ENCODE measurements around the gene PRRC2A. TPM values are rescaled to one million over a fixed set of nuclear protein-coding genes. Genes with fewer than 3 reads are reported as not detected.
A peak's percentile ranks its signal among the peaks of the same experiment; 100 is the strongest.

PRRC2A gene
- total RNA-seq, 1 experiment from 2014 or later: 509 TPM

DNA sequence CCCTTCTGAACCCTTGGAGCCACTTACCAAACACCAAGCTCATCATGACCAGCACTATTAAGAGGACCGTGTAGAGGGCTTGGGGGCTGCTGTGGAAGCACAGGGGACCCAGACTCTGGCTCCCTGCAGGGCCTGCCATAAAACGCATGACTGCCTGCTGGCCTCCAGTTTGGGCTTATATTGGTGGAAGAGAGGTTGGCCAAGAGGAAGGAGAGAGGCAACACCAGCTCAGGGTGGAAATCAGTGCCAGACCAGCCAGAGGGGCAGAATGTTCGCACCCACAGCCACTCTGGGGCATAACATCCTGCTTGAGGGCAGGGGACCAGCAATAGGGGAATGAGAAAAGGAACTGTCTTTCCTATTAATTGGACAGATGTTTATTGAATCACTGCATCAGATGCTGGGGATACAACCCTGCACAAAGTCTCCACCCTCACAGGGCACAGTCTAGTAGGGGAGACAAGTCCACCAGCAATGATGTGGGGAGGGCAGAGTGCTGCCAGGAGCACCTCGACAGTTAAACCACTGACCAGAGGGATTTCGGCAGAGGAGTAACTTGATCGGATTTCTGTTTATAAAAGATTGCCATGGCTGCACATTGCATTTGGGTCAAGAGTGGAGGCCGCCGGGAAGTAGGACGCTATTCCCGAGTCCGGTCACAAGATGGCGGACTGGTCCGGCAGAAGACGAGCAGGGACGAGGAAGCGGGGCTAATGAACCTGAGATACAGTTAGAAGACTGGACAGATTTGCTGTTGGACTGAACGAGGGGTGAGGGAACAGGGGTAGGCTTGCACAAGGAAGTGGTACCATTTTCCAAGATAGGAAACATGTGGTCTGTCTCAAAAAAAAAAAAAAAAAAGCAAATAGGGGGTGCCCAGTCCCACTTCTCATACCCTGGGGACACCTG lies 60.0 kb downstream of the PRRC2A start, which contains the start of gene LY6G5C:
Gene LY6G5C (minus strand): TSS at position 842 of the 909 bp plus-strand sequence. CDS start 694 bp downstream, at position 148.
- BruUV-seq (replicated peaks): no TSS peak
- intact Hi-C loops (cut with micrococcal nuclease; ENCODE audit: unreplicated experiment): loop anchor here (1.0 to 2.0 kb wide), 4 partner anchors 58 to 272 kb away; no protein-coding TSS in a partner anchor

DNA sequence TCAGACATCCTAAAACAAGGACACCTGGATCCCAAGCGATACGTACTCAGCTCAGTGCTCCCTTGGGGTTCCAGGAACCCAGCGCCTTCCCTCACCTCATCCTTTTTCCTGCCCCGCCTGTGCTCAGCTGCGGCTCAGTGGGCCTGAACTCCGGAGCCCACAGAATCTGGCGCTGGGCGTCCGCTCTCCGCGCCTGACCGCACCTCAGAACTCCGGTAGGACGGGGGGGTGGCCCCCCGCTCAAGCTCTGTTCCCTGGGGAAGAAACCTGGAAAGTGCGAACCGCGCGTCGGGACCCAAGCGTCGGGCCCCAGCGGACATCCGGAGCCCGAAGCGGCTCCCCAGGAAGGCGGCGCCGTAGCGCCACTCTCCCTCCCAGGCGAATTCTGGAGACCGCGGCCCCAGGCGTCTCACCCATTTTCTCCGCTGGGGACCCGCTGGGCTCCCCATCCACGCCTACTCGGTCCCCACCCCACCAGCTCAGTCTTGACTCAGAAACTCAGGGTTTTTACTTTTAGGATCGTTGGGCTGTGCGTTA lies 60.7 kb downstream of the PRRC2A start:
- Mint-ChIP-seq H3K4me1 (ENCODE audit: low read depth, unreplicated experiment) (peaks cover 28% of the 10 kb centered on the region), H3K4me3 (ENCODE audit: low read depth, unreplicated experiment) (peak overlapping the region; percentile 75), H3K27me3 (ENCODE audit: unreplicated experiment) (no peaks in the 10 kb centered on the region), H3K36me3 (ENCODE audit: insufficient read depth, unreplicated experiment) (peaks cover 35% of the 10 kb centered on the region), H3K9me3 (ENCODE audit: low read depth, unreplicated experiment) (no peaks in the 10 kb centered on the region), H3K27ac (ENCODE audit: unreplicated experiment) (peak overlapping the region; percentile 89)
- CTCF ChIA-PET: interaction anchor here (0.6 to 2.1 kb wide), 13 partner anchors 9 to 515 kb away, joined by 3 to 26 read pairs (median 6); partner anchors contain the start of genes DDAH2, LSM2, MSH5 and NEU1
- TF ChIP-seq, protein P1, sequence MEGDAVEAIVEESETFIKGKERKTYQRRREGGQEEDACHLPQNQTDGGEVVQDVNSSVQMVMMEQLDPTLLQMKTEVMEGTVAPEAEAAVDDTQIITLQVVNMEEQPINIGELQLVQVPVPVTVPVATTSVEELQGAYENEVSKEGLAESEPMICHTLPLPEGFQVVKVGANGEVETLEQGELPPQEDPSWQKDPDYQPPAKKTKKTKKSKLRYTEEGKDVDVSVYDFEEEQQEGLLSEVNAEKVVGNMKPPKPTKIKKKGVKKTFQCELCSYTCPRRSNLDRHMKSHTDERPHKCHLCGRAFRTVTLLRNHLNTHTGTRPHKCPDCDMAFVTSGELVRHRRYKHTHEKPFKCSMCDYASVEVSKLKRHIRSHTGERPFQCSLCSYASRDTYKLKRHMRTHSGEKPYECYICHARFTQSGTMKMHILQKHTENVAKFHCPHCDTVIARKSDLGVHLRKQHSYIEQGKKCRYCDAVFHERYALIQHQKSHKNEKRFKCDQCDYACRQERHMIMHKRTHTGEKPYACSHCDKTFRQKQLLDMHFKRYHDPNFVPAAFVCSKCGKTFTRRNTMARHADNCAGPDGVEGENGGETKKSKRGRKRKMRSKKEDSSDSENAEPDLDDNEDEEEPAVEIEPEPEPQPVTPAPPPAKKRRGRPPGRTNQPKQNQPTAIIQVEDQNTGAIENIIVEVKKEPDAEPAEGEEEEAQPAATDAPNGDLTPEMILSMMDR (IDR thresholded peaks at IDR 0.05; ENCODE audit: unreplicated experiment): no peak
- BruUV-seq (replicated peaks): TSS peak; percentile 71
- DNase-seq: peak; percentile 81
- intact Hi-C loops (cut with micrococcal nuclease; ENCODE audit: unreplicated experiment): loop anchor here (2.0 kb wide), 1 partner anchor 150 kb away; no protein-coding TSS in a partner anchor

More for the DNA sequence above, 60.0 kb downstream of the PRRC2A start, which contains the start of gene LY6G5C:
- TF ChIP-seq, protein P1 (IDR thresholded peaks at IDR 0.05; ENCODE audit: unreplicated experiment): peak; percentile 83
- Mint-ChIP-seq H3K27me3 (ENCODE audit: unreplicated experiment) (no peaks in the 10 kb centered on the region), H3K4me1 (ENCODE audit: low read depth, unreplicated experiment) (peaks cover 28% of the 10 kb centered on the region), H3K36me3 (ENCODE audit: insufficient read depth, unreplicated experiment) (peaks cover 37% of the 10 kb centered on the region), H3K4me3 (ENCODE audit: low read depth, unreplicated experiment) (peak within 1 kb of the TSS; percentile 75), H3K27ac (ENCODE audit: unreplicated experiment) (peak within 1 kb of the TSS; percentile 89), H3K9me3 (ENCODE audit: low read depth, unreplicated experiment) (no peaks in the 10 kb centered on the region)
- DNase-seq: peak; percentile 94
- CTCF ChIA-PET: interaction anchor here (0.6 to 2.1 kb wide), 13 partner anchors 10 to 516 kb away, joined by 3 to 26 read pairs (median 6); partner anchors contain the start of genes DDAH2, LSM2, MSH5 and NEU1

DNA sequence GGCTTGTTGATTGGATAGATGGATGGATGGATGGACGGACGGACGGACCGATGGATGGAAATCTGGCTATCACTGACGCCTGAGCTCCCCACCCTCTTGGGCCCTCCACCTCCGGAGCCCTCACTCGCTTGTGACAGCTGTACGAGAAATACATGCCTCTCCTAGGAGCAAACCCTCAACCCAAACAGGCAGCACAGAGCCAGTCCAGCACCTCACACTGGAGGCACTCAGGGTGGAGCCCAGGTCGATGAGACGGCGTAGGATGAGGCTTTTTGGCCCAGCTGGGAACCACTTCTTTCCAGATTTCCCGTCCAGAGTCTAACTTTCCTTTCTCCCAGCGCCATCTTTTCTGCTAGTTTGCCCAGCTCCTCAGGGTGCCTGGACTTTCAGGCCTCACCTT lies 63.1 kb downstream of the PRRC2A start:
- CTCF ChIA-PET: interaction anchor here (1.5 kb wide), 1 partner anchor 86 kb away, joined by 8 read pairs; no protein-coding TSS in a partner anchor
- intact Hi-C loops (cut with micrococcal nuclease; ENCODE audit: unreplicated experiment): no loop called here
- peaks cover 28% of the 10 kb centered on the region for H3K4me1 Mint-ChIP-seq (ENCODE audit: low read depth, unreplicated experiment)
- no peak for DNase-seq
- TF ChIP-seq, protein P1 (IDR thresholded peaks at IDR 0.05; ENCODE audit: unreplicated experiment): no peak
- peak overlapping the region; percentile 75 for H3K4me3 Mint-ChIP-seq (ENCODE audit: low read depth, unreplicated experiment)
- peak overlapping the region; percentile 55 for H3K27ac Mint-ChIP-seq (ENCODE audit: unreplicated experiment)
- BruUV-seq (replicated peaks): no TSS peak
- H3K9me3 Mint-ChIP-seq (ENCODE audit: low read depth, unreplicated experiment): no peaks in the 10 kb centered on the region
- H3K36me3 Mint-ChIP-seq (ENCODE audit: insufficient read depth, unreplicated experiment): peaks cover 48% of the 10 kb centered on the region
- H3K27me3 Mint-ChIP-seq (ENCODE audit: unreplicated experiment): no peaks in the 10 kb centered on the region

DNA sequence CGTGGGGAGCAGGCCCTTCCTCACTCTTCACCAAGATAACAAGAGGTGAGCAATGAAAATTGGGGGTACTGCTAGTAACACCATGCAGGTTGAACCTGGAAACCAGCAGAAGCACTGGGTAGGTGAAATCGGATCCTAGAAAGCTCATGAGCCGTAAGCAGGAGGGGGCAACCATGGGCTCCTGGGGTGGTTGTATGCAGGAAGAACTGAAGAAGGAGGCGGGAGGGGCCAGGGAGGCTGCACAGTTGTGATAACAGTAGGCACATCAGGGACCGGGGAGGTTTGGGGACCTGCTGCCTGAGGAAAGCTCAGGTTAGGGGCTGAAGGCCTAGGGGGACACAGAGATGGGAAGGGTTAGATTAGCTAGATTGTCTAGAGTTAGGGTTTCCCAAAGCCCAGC lies 66.0 kb downstream of the PRRC2A start:
- H3K27me3 Mint-ChIP-seq (ENCODE audit: unreplicated experiment): no peaks in the 10 kb centered on the region
- intact Hi-C loops (cut with micrococcal nuclease; ENCODE audit: unreplicated experiment): no loop called here
- H3K4me3 Mint-ChIP-seq (ENCODE audit: low read depth, unreplicated experiment): no peak overlapping the region
- BruUV-seq (replicated peaks): no TSS peak
- peaks cover 45% of the 10 kb centered on the region for H3K36me3 Mint-ChIP-seq (ENCODE audit: insufficient read depth, unreplicated experiment)
- no peak for DNase-seq
- H3K27ac Mint-ChIP-seq (ENCODE audit: unreplicated experiment): peak overlapping the region; percentile 13
- CTCF ChIA-PET: no interaction called here
- H3K4me1 Mint-ChIP-seq (ENCODE audit: low read depth, unreplicated experiment): peaks cover 27% of the 10 kb centered on the region
- no peaks in the 10 kb centered on the region for H3K9me3 Mint-ChIP-seq (ENCODE audit: low read depth, unreplicated experiment)
- TF ChIP-seq, protein P1 (IDR thresholded peaks at IDR 0.05; ENCODE audit: unreplicated experiment): no peak

Measured in Calu3 (cell line).